HG03039 (cell line): Measurements from ENCODE around the gene LMF1.

ENCODE experiments used
- ATAC-seq: cut with Tn5 transposase; IDR thresholded peaks from one replicate; pipeline ENCODE4 v1.9.1; 2021; ENCODE audit warnings: mild to moderate bottlenecking, moderate library complexity; ENCODE audit not compliant: unreplicated experiment

Gene LMF1

GRCh38 chr16:854808-855410, 115.9 kb downstream of the LMF1 start:
- no peak for ATAC-seq

DNA sequence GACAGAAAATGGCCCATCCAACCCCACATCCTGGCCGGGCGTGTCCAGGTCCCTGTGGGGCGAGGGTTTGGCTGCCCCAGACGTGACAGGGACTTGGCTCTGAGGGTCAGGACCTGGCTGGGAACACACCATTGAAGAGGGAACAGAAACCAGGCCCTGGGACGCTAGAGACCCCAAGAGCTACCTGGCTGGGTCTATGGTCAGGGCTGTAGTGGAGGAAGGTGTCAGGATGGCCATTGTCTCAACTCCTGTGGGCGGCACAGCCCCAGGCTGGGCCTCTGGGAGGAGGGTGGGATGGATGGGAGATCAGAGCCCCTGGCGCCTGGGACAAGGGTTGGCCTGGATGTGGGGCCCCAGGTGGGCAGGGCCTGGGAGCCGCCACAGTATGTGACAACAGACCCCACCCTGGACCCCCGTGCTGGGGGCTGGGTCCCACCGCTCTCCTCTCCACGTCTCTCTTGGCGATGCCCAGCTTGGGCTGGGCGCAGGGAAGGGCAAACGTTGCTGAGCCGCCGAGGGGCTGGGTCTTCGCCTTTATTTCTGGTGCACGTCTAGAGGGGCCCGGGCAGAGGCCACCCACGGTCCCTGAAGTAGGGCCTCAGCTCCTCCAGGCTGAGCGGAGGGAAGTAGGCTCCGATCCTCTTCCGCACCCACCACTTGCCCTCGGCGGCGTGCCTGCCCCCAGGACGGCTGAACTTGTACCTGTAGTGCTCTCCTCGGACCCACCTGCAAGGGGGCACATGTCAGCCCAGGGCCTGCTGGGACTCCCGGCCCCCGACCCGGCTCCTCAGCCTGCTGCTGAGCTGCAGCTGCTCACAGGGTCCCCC, 116.6 kb downstream of the LMF1 start:
- ATAC-seq: no peak

DNA sequence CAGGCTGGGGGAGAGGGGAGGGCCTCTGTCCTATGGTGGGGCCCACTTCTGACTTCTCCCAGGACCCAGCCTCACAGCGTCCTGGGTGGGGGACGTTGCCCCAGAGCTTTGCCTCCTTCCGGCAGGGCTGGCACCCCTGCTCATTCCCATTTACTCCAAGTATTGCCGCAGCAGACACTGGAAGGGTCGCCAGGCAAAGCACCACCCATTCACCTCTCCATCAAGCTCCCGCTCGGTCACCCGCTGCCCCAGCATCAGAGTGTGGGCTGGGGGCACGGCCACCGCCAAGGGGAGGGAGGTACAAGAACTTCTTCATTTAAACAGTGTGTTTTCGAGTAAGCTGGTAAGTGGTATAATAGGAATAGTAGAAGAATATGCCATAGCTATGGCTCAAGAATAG, 117.5 kb downstream of the LMF1 start:
- ATAC-seq: no peak

- ATAC-seq: no peak
These were observed 118.2 kb downstream of the LMF1 start for GRCh38 chr16:852451-853185.

DNA sequence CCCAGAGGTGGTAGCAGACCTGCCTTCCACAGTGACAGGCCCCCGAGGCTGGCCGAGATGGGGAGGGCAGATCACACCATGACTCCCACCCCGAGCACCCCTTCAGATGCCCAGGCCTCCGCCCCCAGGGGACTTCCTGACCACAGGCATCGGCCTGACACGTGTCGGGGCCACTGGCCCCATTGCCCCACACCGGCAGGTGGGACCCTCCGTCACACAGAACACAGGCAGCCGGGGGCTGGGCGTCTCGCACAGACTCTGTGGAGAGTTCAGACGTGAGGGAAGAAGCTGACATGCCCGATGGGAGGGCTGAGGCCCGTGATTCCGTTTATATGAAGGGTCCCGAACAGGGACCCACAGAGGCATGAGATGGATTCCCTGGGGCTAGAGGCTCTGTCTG, 118.9 kb downstream of the LMF1 start:
- ATAC-seq: no peak

- no peak for ATAC-seq
These were observed 119.5 kb downstream of the LMF1 start for GRCh38 chr16:851209-851810.

- no peak for ATAC-seq
These were observed 120.1 kb downstream of the LMF1 start for GRCh38 chr16:850668-851067.

- no peak for ATAC-seq
These were observed 122.1 kb downstream of the LMF1 start for GRCh38 chr16:848510-849253.

GRCh38 chr16:847681-848445, 122.9 kb downstream of the LMF1 start:
- ATAC-seq: no peak

DNA sequence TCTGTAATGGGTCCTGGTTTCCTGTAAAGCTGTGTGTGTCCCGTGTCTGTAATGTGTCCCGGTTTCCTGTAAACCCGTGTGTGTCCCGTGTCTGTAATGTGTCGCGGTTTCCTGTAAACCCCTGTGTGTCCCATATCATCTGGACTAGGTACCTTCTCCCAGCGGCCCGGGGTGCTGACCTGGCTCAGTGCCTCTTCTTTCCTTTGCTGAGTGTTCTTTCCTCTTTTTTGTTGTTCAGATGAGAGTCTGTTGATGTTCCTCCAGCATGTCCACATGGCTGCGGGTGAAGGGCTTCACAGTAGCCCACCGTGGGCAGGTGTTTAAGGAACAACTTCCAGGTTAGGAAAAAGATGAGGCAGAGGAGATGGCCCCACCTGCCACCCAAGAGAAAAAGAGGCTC, 123.6 kb downstream of the LMF1 start:
- ATAC-seq: no peak

DNA sequence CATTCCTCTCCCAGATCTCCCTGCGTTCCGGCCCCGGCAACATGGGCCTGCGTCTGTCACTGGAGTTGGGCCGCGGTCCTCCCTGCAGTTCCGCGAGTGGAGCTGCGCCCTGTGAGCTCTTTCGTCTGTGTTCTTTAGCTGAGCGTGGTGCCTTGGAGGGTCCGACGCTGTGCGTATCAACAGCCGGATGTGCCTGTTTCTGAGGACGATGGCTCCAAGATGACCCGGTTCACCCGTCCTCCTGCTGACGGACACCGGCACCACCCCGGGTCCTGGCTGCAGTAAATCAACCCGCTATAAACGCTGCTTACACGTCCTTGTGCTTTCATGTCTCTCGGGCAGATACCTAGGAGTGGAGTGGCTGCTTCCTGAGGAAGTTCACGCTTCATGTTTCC, 125.4 kb downstream of the LMF1 start:
- ATAC-seq: no peak

DNA sequence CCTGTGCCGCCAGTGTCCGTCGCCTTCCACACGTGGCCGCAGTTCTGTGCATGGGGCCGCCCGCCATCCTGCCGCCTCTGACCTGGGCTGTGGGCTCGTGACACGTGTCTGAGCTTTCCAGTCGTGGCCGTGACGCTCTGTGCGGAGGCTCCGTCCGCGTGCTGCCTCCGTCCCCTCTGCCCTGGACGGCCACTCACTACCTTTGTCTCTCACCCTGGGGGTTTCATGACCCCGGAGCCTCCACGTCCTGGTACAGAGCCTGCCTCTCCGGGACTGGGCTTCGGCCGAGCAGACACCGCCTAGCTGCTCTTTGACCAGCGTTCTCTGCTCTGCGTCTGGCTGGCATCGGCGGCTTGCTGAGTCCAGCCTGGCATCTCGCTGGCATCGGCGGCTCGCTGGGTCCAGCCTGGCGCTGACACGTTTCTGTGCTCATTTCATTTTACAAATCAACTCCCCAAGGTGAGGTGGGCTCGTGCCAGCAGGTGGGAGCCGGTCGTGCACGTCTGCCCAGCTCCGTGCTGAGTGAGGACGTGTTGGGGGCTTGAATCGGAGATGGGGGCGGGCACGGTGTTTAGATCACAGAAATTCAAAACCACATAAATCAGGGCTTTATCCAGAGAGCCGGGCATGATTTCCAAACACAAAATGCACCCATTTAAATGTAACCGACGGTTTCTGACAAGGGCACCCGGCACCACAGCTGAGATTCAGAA, 126.0 kb downstream of the LMF1 start:
- no peak for ATAC-seq

DNA sequence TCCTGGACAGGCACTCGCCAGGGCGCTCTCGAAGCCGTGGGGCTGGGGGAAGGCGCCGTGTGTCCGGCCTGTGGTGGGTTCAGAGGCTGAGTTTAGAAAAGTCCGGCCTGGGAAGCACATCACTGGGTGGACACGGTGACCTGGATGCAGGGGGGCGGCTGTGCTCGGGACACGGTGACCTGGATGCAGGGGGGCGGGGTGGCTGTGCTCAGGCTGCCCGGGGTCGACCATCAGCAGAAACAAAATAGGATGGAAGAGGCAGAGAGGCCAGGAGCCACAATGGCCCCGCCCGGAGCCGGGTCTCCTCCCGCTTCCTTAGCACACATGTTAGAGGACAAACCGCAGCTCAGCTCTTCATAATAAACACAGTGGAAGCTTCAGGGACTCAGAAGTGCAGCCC, 127.0 kb downstream of the LMF1 start:
- no peak for ATAC-seq

DNA sequence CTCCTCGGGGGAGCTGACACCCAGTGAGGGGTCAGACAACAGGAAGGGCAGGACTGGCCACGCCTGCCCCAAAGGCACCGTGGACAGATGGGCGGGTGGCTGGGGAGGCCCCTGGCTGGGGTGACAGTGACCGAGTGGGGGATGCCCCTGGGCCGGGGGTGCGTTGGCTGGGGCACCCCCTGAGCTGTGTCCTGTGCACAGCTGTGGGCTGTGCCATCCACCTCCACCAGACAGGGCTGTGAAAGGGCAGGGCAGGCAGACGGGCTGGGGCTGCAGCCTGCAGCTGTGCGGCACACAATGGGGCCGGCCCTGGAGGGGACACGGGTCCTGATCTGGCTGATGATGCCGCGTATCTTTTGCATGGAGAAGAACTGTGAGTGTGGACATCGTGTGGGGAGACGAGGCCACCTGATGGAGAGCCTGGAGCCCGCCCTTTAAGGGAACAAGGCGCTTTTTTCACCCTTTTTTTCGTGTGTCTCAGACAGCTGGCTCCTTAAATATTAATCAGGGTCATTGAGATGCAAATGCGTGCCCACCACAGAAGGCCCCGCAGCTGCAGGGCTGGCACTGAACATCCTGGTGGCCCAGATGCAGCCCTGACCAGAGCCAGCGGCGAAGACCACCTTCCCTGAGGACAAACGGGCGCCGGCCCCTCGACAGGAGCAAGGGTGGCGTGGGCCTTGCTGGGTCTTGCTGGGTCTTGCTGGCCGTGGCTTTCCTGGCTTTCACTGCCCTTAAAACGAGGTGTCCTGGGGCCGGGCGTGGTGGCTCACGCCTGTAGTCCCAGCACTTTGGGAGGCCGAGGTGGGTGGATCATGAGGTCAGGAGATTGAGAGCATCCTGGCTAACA, 127.8 kb downstream of the LMF1 start:
- no peak for ATAC-seq

GRCh38 chr16:842061-842476, 128.7 kb downstream of the LMF1 start:
- no peak for ATAC-seq

- no peak for ATAC-seq
These were observed 129.2 kb downstream of the LMF1 start for GRCh38 chr16:841455-842060.

- ATAC-seq: no peak
These were observed 130.0 kb downstream of the LMF1 start for GRCh38 chr16:840561-841454.
